SK-N-SH (cell line): ENCODE measurements around the gene TMPRSS6.

Source experiments
- CTCF ChIP-seq: fragments of 200-600 bp; sonication (generic); IDR thresholded peaks from 2 replicates; pipeline ENCODE4 v1.6.1; 2017; ENCODE audit warnings: antibody characterized with exemption, mild to moderate bottlenecking, moderate library complexity
- MAX ChIP-seq: IDR thresholded peaks from 2 replicates; pipeline ENCODE4 v1.4.0; 2012; ENCODE audit warnings: low read depth
- MEF2A ChIP-seq: IDR thresholded peaks from 2 replicates; pipeline ENCODE4 v1.4.0; 2012; ENCODE audit warnings: low read depth, borderline replicate concordance
- NFIC ChIP-seq: IDR thresholded peaks from 2 replicates; pipeline ENCODE4 v1.4.0; 2012; ENCODE audit warnings: borderline replicate concordance
- NRF1 ChIP-seq: IDR thresholded peaks from 2 replicates; pipeline ENCODE4 v1.6.1; 2012; ENCODE audit warnings: low read depth, mild to moderate bottlenecking, low read length
- RAD21 ChIP-seq: IDR thresholded peaks from 2 replicates; pipeline ENCODE4 v1.6.1; 2012; ENCODE audit warnings: mild to moderate bottlenecking, low read length
- SMC3 ChIP-seq: IDR thresholded peaks from 2 replicates; pipeline ENCODE4 v1.6.1; 2012; ENCODE audit warnings: low read depth, low read length, improper control_type of control experiment
- YY1 ChIP-seq: IDR thresholded peaks from 2 replicates; pipeline ENCODE4 v1.4.0; 2012; ENCODE audit warnings: low read depth, mild to moderate bottlenecking

- TF ChIP-seq CTCF (no peak), RAD21 (no peak), MEF2A (no peak), SMC3 (no peak), NRF1 (no peak), MAX (no peak), NFIC (no peak), YY1 (no peak)
Measured at GRCh38 chr22:37123649-37124048, 14.1 kb upstream of the TMPRSS6 start.
